ENCODE measurements around the gene MCM3AP. TPM values are rescaled to one million over a fixed set of nuclear protein-coding genes. Genes with fewer than 3 reads are reported as not detected.

The MCM3AP gene
- total RNA-seq, 2 experiments from 2014 or later = 94.3 to 96.5 TPM

DNA sequence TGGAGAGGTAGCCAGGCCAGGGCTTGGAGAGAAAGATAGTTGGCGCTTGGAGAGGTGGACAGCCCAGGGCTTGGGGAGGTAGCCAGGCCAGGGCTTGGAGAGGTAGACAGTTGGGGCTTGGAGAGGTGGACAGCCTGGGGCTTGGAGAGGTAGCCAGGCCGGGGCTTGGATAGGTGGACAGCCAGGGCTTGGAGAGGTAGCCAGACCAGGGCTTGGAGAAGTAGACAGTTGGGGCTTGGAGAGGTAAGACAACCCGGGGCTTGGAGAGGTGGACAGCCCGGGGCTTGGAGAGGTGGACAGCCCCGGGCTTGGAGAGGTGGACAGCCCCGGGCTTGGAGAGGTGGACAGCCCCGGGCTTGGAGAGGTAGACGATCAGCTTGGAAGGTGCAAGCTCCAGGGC is 64.6 kb downstream of the MCM3AP start:
- CTCF ChIA-PET = no interaction called here
- no peaks in the 10 kb centered on the region for H3K9me3 Mint-ChIP-seq
- Histone ChIP-seq H3K9me3 (ENCODE audit: control insufficient read depth in 1 of 2, insufficient read depth in 1 of 2, low read length in 2 of 2) (no peaks in the 10 kb centered on the region), H3K27me3 (ENCODE audit: control insufficient read depth in 1 of 2, insufficient read depth in 2 of 2, low read length in 2 of 2) (no peaks in the 10 kb centered on the region), H3K4me1 (ENCODE audit: insufficient read depth, low read length) (peaks cover under 1% of the 10 kb centered on the region), H3K27ac (ENCODE audit: low read depth in 1 of 2, low read length in 2 of 2) (no peak overlapping the region), H3K36me3 (ENCODE audit: insufficient read depth, low read length) (peaks cover 27% of the 10 kb centered on the region), H3K4me3 (ENCODE audit: low read length) (no peak overlapping the region)
- POLR2A ChIA-PET = no interaction called here
- no peak overlapping the region for H3K27ac Mint-ChIP-seq
- intact Hi-C loops (cut with DNase I, micrococcal nuclease) = loop anchor here in 1 of 2 experiments (10.0 kb wide), 1 partner anchor 64 kb away; the partner anchor contains the start of genes MCM3AP and YBEY
- no peaks in the 10 kb centered on the region for H3K27me3 Mint-ChIP-seq
- no peak overlapping the region for H3K4me3 Mint-ChIP-seq
- DNase-seq = no peak
- H3K36me3 Mint-ChIP-seq (ENCODE audit: low read depth) = peaks cover 48% of the 10 kb centered on the region
- TF ChIP-seq, protein P1, sequence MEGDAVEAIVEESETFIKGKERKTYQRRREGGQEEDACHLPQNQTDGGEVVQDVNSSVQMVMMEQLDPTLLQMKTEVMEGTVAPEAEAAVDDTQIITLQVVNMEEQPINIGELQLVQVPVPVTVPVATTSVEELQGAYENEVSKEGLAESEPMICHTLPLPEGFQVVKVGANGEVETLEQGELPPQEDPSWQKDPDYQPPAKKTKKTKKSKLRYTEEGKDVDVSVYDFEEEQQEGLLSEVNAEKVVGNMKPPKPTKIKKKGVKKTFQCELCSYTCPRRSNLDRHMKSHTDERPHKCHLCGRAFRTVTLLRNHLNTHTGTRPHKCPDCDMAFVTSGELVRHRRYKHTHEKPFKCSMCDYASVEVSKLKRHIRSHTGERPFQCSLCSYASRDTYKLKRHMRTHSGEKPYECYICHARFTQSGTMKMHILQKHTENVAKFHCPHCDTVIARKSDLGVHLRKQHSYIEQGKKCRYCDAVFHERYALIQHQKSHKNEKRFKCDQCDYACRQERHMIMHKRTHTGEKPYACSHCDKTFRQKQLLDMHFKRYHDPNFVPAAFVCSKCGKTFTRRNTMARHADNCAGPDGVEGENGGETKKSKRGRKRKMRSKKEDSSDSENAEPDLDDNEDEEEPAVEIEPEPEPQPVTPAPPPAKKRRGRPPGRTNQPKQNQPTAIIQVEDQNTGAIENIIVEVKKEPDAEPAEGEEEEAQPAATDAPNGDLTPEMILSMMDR (IDR thresholded peaks at IDR 0.05) = no peak
- no peak for ATAC-seq (ENCODE audit: poor library complexity)
- peaks cover 8% of the 10 kb centered on the region for H3K4me1 Mint-ChIP-seq (ENCODE audit: low read depth)

DNA sequence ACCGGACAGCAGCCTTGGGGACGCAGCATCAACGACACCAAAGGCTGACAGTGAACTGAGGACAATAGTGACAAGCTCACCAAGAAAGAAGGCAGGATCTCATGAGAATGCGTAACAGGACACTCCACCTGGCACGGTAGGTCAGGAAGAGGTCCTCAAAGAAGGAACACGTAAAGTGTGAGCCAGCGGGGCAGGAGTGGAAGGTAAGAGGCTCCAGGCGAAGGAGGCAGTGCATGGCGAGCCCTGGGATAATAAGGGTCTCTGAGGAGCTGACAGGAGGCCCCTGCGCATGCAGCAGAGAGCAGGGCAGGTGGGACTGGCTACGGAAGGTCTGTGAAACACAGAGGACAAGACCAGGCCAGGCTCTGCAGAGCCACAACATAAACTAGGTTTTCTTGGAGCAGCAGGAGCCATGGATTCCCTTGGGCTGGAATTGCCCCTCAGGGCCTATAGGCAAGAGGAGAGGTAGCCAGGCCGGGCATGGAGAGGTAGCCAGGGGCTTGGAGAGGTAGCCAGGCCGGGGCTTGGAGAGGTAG is 65.1 kb downstream of the MCM3AP start:
- POLR2A ChIA-PET = no interaction called here
- Mint-ChIP-seq H3K4me1 (ENCODE audit: low read depth) (peaks cover 3% of the 10 kb centered on the region), H3K4me3 (no peak overlapping the region), H3K36me3 (ENCODE audit: low read depth) (peaks cover 44% of the 10 kb centered on the region), H3K27ac (no peak overlapping the region), H3K9me3 (no peaks in the 10 kb centered on the region), H3K27me3 (no peaks in the 10 kb centered on the region)
- H3K4me1 ChIP-seq (ENCODE audit: insufficient read depth, low read length) = no peaks in the 10 kb centered on the region
- no peak overlapping the region for H3K27ac ChIP-seq (ENCODE audit: low read depth in 1 of 2, low read length in 2 of 2)
- no peak overlapping the region for H3K4me3 ChIP-seq (ENCODE audit: low read length)
- H3K27me3 ChIP-seq (ENCODE audit: control insufficient read depth in 1 of 2, insufficient read depth in 2 of 2, low read length in 2 of 2) = no peaks in the 10 kb centered on the region
- TF ChIP-seq, protein P1 (IDR thresholded peaks at IDR 0.05) = no peak
- no peaks in the 10 kb centered on the region for H3K9me3 ChIP-seq (ENCODE audit: control insufficient read depth in 1 of 2, insufficient read depth in 1 of 2, low read length in 2 of 2)
- DNase-seq = no peak
- peaks cover 27% of the 10 kb centered on the region for H3K36me3 ChIP-seq (ENCODE audit: insufficient read depth, low read length)
- intact Hi-C loops (cut with DNase I, micrococcal nuclease) = loop anchor here in 1 of 2 experiments (10.0 kb wide), 1 partner anchor 64 kb away; the partner anchor contains the start of genes MCM3AP and YBEY
- CTCF ChIA-PET = no interaction called here
- ATAC-seq (ENCODE audit: poor library complexity) = no peak

DNA sequence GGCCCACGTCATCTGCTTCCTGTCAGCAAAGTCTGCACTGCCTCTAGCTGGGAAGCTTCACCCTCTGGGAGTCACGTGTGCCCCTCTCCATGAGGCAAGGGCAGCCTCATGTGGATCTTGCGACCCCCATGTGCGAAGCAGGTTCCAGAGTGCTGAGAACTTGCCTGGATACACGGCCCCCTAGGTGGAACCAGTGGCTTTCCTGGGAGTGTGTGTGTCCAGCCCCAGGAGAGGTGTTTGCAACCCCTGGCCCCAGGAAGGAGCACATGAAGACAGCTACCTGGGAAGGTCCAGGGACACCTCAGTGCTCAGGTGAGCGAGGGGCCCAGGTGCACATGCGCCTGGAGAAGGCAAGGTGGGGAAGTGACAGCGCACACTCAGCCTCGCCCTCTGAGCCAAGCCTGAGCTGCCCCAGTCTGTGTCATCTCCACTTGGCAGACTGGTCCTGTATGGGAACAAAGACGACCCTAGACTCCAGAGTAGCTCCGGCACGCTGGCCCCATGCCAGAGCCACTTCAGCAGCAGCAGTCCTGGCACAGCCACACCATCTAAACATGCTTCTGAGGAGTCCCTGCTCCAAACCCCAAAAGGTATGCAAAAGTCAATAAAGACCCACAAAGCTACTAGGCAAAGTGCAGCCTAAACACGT is 65.7 kb downstream of the MCM3AP start:
- Mint-ChIP-seq H3K27ac (no peak overlapping the region), H3K27me3 (no peaks in the 10 kb centered on the region), H3K9me3 (no peaks in the 10 kb centered on the region), H3K36me3 (ENCODE audit: low read depth) (peaks cover 44% of the 10 kb centered on the region), H3K4me3 (no peak overlapping the region), H3K4me1 (ENCODE audit: low read depth) (no peaks in the 10 kb centered on the region)
- intact Hi-C loops (cut with DNase I, micrococcal nuclease) = loop anchor here in 1 of 2 experiments (10.0 kb wide), 1 partner anchor 65 kb away; the partner anchor contains the start of genes MCM3AP and YBEY
- Histone ChIP-seq H3K4me1 (ENCODE audit: insufficient read depth, low read length) (no peaks in the 10 kb centered on the region), H3K9me3 (ENCODE audit: control insufficient read depth in 1 of 2, insufficient read depth in 1 of 2, low read length in 2 of 2) (no peaks in the 10 kb centered on the region), H3K4me3 (ENCODE audit: low read length) (no peak overlapping the region), H3K36me3 (ENCODE audit: insufficient read depth, low read length) (peaks cover 27% of the 10 kb centered on the region), H3K27ac (ENCODE audit: low read depth in 1 of 2, low read length in 2 of 2) (no peak overlapping the region), H3K27me3 (ENCODE audit: control insufficient read depth in 1 of 2, insufficient read depth in 2 of 2, low read length in 2 of 2) (no peaks in the 10 kb centered on the region)
- TF ChIP-seq, protein P1 (IDR thresholded peaks at IDR 0.05) = no peak
- ChIA-PET POLR2A (no interaction called here), CTCF (no interaction called here)
- ATAC-seq (ENCODE audit: poor library complexity) = no peak
- DNase-seq = no peak

Data from CD4-positive, alpha-beta T cell (primary cell).